ENCODE data around the gene MEGF11.
A peak's percentile ranks its signal among the peaks of the same experiment; 100 is the strongest.

The MEGF11 gene

DNA sequence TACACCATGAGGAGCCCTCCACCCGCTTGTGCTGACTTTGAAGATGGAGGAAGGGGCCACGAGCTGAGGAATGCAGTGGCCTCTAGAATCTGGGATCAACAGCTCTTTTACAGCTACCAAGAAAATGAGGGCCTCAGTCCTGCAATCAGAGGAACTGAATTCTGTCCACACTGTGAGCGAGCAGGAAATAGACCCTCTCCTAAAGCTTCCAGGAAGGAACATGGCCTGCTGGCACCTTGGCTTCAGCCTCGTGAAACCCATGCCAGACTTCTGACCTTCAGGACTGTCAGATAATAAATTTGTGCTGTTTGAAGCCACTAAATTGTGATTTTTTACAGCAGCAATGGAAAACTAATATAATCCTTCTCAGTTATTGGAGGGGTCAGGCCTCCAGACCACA lies 322.3 kb downstream of the MEGF11 start:
- DNase-seq (no peak), ATAC-seq (no peak)
- H3K27ac Mint-ChIP-seq, result no peak overlapping the region
- H3K4me1 Mint-ChIP-seq, result no peaks in the 10 kb centered on the region
- H3K9me3 Mint-ChIP-seq, result no peaks in the 10 kb centered on the region
- H3K4me3 Mint-ChIP-seq, result no peak overlapping the region
- peaks cover 8% of the 10 kb centered on the region for H3K27me3 Mint-ChIP-seq

DNA sequence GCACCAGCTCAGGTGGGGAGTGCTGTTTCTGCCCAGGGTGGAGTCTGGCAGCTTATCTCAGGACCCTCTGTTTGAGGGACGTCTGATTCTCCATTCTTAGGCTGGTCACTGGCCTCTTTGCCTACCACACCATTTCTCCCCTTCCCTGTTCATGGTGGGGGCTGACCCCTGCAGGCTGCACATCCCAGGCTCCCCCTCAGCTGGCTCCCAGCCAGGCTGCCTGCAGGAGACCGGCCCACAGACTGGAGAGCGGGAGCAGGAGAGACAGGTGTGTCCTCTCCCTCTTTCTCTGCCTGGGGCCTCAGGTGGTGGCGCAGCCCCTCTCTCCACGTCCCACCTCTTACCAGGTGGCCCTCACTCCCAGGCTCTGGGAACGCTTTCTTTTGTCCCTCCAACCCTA lies 323.4 kb downstream of the MEGF11 start:
- Mint-ChIP-seq H3K27ac (peak overlapping the region in 1 of 2 donors; percentile 74), H3K4me1 (no peaks in the 10 kb centered on the region), H3K27me3 (peaks cover 8% of the 10 kb centered on the region), H3K9me3 (no peaks in the 10 kb centered on the region), H3K4me3 (no peak overlapping the region)
- DNase-seq (no peak), ATAC-seq (no peak)

DNA sequence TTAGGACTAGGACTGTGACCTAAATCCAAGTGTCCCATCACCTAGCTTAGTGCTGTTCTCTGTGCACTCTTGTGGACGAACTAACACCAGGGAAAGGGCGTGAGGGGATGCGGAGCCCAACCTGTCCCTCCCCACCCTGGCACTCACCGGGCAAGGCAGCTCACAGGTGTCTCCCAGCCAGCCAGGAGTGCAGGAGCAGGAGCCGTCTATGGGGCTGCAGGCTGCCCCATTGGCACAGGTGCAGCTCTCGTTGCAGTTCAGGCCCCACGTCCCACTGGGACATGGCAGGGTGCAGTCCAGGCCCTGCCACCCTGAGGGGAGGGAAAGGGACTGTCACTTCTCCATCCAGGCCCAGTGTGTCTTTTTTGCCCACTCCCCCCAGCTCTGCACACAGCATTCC lies 324.0 kb downstream of the MEGF11 start:
- no peak for ATAC-seq
- DNase-seq, result no peak
- no peaks in the 10 kb centered on the region for H3K4me1 Mint-ChIP-seq

DNA sequence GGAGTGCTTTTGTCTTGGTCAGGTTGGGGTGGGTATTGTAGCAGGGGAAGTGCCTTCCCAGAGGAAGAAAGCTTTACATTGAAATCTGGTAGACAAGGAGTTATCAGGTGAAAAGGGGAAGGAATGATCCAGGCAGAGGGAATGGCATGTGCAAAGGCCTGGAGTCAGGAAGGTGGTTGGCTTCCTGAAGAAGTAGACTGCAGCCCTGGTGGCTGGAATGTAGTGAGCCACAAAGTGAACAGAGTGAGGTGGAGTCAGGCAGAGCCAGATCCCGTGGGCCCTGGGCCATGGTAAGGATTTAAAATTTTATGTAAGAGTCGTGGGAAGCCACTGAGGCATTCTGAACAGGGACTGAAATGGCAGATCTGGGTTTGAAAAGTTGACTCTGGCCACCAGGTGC lies 326.0 kb downstream of the MEGF11 start:
- Mint-ChIP-seq H3K27me3 (no peaks in the 10 kb centered on the region), H3K9me3 (no peaks in the 10 kb centered on the region), H3K4me3 (no peak overlapping the region), H3K27ac (no peak overlapping the region), H3K4me1 (no peaks in the 10 kb centered on the region)
- no peak for ATAC-seq
- DNase-seq, result no peak

More for the DNA sequence above, 324.0 kb downstream of the MEGF11 start:
- Mint-ChIP-seq H3K27ac (no peak overlapping the region), H3K9me3 (no peaks in the 10 kb centered on the region), H3K27me3 (peaks cover 8% of the 10 kb centered on the region), H3K4me3 (no peak overlapping the region)

DNA sequence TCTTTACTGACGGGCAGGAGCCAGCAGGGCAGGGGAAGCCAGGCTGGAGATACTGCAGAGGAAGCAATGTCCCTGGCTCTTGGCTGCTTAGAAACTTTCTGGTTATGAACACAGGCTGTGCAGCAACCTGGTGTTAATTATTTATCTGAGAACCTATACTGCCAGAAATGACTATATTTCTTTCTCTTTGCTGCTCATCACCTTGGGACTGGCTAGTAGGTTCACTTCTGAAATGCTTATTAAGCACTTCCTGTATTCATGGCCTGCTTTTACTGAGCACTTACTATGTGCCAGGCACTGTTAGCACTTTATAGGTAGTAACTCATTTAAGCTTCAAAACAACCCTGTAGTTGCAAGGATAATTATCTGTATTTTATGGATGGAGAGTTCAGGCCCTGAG lies 326.7 kb downstream of the MEGF11 start:
- no peaks in the 10 kb centered on the region for H3K4me1 Mint-ChIP-seq
- H3K27me3 Mint-ChIP-seq, result no peaks in the 10 kb centered on the region
- H3K9me3 Mint-ChIP-seq, result no peaks in the 10 kb centered on the region
- peak; percentile 26 for ATAC-seq
- H3K4me3 Mint-ChIP-seq, result no peak overlapping the region
- DNase-seq, result no peak
- H3K27ac Mint-ChIP-seq, result no peak overlapping the region

DNA sequence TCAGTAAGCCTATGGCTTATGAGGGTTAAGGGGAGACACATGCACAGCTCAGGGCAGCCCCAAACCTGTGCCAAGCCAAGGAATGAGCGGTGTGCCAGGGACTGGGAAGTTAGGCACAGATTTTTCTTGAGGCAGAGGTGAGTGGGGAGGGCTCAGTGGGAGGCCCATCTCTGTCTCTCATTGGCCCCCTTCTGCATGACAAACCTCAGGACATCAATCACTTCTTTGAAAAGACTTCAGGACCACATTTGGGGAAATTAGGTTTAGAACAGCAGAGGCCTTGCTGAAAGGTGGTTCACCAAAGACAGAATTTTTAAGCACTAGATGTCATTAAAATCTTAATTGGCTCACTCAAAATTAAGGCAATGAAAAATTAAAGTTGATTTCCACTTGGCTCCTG lies 327.1 kb downstream of the MEGF11 start:
- DNase-seq (no peak), ATAC-seq (no peak)
- no peak overlapping the region for H3K27ac Mint-ChIP-seq
- no peak overlapping the region for H3K4me3 Mint-ChIP-seq
- H3K27me3 Mint-ChIP-seq, result no peaks in the 10 kb centered on the region
- H3K9me3 Mint-ChIP-seq, result no peaks in the 10 kb centered on the region
- no peaks in the 10 kb centered on the region for H3K4me1 Mint-ChIP-seq

DNA sequence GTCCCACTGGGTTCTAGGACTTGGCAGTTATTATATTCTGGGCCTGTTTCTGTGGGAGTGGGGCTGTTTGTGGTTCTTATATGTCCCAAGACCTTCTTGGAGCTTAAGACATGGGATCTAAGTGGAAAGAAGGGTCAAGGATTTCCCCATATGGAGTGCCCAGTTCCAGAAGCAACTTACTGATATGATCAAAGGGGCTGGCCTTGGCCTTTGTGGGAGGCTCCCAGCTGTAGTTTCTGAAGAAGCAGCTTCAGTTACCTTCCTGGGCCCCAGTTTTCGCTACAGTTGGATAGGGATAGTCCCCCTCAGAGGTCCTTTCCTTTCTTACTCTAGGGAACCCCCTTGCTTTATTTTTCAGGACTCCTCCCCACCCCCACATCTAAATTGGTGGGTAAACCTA lies 328.2 kb downstream of the MEGF11 start:
- ATAC-seq (no peak), DNase-seq (no peak)
- H3K27ac Mint-ChIP-seq, result no peak overlapping the region
- peaks cover 3% of the 10 kb centered on the region for H3K4me1 Mint-ChIP-seq
- no peak overlapping the region for H3K4me3 Mint-ChIP-seq
- H3K27me3 Mint-ChIP-seq, result no peaks in the 10 kb centered on the region
- H3K9me3 Mint-ChIP-seq, result no peaks in the 10 kb centered on the region

DNA sequence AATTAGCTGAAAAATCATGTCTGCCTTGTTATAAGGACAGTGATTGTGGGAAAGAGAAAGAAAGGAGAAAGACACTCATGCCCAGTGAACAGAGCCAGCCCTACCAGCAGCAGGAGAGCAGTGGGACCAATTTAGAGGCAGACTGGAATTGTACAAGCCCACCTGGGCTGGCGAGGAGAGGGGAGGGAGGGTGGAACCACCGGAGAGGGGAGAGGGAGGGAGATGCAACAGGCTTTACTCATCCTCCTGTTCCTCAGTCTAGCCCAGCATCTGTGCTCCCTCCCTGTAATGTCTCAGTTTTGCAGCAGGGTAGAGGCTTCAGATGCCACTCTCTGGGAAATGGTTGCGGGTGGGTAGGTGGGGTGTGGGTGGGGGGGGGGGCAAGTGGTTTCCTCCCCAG lies 329.5 kb downstream of the MEGF11 start:
- Mint-ChIP-seq H3K9me3 (no peaks in the 10 kb centered on the region), H3K4me3 (no peak overlapping the region), H3K27me3 (no peaks in the 10 kb centered on the region), H3K27ac (no peak overlapping the region), H3K4me1 (peaks cover 10% of the 10 kb centered on the region)
- ATAC-seq (no peak), DNase-seq (no peak)

DNA sequence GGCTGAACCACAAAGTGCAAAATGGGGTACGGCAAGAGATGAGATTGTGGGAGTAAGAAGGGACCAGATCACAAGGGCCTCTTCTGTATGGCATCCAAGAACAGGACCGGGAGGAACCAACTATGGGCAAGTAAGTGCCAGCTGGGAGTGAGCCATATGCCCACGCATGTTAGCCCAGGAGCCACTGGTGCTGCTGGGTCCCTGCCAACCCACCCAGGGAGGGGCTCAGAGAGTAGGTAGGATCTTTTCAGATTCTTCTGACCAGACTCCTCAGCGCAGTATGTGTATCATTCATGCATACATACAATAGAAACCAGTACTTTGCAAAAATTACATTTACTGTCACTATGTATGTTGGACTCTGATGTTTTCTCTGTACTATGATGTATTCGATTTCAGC lies 330.3 kb downstream of the MEGF11 start:
- no peak overlapping the region for H3K4me3 Mint-ChIP-seq
- no peaks in the 10 kb centered on the region for H3K27me3 Mint-ChIP-seq
- no peak for DNase-seq
- H3K9me3 Mint-ChIP-seq, result no peaks in the 10 kb centered on the region
- peaks cover 18% of the 10 kb centered on the region for H3K4me1 Mint-ChIP-seq
- no peak for ATAC-seq
- H3K27ac Mint-ChIP-seq, result no peak overlapping the region

DNA sequence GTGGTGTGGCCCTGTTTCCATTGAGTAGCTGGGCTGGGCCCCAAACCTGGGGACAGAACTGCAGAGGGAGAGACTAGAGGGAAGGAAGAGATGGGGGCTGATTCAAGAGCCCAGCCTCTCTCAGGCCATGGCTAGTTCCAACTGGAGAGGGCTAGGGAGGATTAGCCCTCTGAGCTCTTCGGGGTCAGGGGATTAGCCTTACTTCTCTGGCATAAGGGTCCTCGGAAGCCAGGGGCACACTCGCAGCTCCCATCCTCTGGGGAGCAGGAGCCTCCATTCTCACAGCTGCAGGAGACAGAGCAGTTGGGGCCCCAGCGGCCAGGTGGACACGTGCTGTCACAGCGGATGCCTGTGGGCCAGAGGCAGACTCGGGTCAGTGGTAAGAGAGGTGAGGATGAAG lies 330.9 kb downstream of the MEGF11 start:
- no peak overlapping the region for H3K4me3 Mint-ChIP-seq
- no peak for ATAC-seq
- H3K4me1 Mint-ChIP-seq, result peaks cover 24% of the 10 kb centered on the region
- H3K9me3 Mint-ChIP-seq, result no peaks in the 10 kb centered on the region
- DNase-seq, result no peak
- no peaks in the 10 kb centered on the region for H3K27me3 Mint-ChIP-seq
- peak overlapping the region in 1 of 2 donors; percentile 6 for H3K27ac Mint-ChIP-seq

DNA sequence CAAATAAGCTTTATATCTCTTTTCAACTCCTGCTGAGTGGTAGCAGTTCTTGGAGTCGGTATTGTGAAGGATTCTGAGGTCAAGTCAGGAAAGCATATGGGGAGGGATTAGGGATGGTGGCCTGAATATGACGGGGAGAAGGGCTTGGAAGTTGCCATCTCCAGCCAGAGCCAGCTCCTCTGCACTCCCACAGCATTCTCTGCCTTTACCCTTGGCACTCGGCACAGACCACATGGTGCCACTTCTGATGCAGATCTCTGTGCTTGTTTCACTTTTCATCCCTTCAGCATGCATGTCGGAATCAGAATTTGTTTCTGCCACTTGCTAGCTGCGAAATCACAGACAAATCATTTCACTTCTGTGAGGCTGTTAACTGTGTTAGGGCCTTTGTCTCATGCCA lies 331.8 kb downstream of the MEGF11 start:
- Mint-ChIP-seq H3K27me3 (no peaks in the 10 kb centered on the region), H3K4me3 (no peak overlapping the region), H3K4me1 (peaks cover 32% of the 10 kb centered on the region), H3K27ac (no peak overlapping the region), H3K9me3 (no peaks in the 10 kb centered on the region)
- ATAC-seq, result no peak
- no peak for DNase-seq

DNA sequence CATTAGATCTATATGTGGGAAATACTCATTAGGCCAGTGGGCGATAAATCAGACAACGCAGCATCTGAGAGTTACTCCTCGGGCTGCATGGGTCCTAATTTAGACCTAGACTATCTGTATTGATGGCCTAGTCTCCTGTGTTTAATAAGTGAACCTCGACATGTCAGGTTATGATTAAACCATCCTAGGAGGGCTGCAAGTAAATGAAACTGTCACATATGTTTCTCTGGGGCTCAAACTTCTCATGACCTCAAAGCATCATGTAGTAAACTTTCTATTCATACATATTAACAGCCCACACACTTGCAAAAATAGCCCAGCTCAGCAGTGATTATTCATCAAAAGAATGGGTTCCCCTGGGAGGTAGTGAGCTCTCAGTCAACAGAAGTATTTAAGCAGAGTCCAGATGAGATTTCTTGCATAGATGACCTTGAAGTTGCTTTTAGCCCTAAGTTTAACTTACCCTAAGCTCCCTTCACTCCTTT lies 332.7 kb downstream of the MEGF11 start:
- H3K9me3 Mint-ChIP-seq, result no peaks in the 10 kb centered on the region
- DNase-seq (no peak), ATAC-seq (no peak)
- peaks cover 42% of the 10 kb centered on the region for H3K4me1 Mint-ChIP-seq
- H3K27ac Mint-ChIP-seq, result no peak overlapping the region
- no peaks in the 10 kb centered on the region for H3K27me3 Mint-ChIP-seq
- no peak overlapping the region for H3K4me3 Mint-ChIP-seq

DNA sequence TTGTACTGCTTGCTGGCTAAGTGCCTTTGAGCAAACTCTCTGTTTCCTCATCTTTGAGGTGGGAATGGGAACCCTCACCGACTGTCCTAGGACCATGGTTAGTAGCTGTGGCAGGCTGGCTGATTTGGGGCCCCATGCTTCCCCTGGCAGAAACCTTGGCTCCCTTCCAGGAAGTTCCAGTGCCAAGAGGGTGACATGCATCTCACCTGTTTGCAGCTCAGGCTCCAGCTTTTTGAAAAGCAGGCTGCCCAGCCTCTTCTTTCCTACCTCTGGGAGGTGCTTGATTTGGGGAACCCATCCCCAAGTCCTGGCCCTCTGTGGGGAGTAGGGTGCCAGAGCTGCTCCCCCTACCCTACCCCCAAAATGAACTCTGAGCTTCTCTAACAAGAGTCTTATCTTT lies 333.4 kb downstream of the MEGF11 start:
- Mint-ChIP-seq H3K27ac (peak overlapping the region in 1 of 2 donors; percentile 17), H3K27me3 (no peaks in the 10 kb centered on the region), H3K4me1 (peaks cover 49% of the 10 kb centered on the region), H3K4me3 (no peak overlapping the region), H3K9me3 (no peaks in the 10 kb centered on the region)
- DNase-seq, result no peak
- ATAC-seq, result no peak

DNA sequence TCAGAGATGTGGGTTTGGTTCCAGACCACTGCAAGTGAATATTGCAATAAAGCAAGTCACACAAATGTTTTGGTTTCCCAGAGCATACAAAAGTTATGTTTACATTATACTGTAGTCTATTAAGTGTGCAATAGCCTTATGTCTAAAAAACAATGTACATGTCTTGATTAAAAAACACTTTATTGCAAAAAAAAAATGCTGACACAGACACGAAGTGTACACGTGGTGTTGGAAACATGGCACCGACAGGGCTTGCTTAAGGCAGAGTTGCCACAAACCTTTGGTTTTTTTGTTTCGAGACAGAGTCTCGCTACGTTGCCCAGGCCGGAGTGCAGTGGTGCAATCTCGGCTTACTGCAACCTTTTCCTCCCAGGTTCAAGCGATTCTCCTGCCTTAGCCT lies 334.2 kb downstream of the MEGF11 start:
- H3K4me3 Mint-ChIP-seq, result no peak overlapping the region
- ATAC-seq, result no peak
- no peaks in the 10 kb centered on the region for H3K9me3 Mint-ChIP-seq
- no peak for DNase-seq
- no peak overlapping the region for H3K27ac Mint-ChIP-seq
- H3K4me1 Mint-ChIP-seq, result peaks cover 52% of the 10 kb centered on the region
- no peaks in the 10 kb centered on the region for H3K27me3 Mint-ChIP-seq

DNA sequence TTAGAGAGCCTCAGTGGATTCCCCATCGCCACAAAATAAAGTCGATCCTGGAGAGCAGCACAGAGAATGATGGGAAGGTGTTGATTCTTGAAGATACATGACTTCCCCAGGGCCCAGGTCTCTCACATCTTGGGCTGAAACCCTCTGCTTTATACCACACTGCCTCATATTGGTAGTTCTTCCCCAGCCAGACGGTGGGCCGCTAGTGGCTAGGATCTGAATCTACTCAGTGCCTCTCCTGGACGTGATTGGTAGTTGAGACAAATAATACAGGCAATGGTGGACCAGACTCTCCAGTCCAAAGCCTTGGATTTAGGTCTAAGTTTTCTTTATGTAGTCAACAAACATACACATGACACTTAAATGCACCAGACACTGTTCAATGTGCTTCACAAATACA lies 334.6 kb downstream of the MEGF11 start:
- Mint-ChIP-seq H3K27me3 (no peaks in the 10 kb centered on the region), H3K27ac (peak overlapping the region; percentile 61 to 85), H3K4me1 (peaks cover 52% of the 10 kb centered on the region), H3K4me3 (no peak overlapping the region), H3K9me3 (no peaks in the 10 kb centered on the region)
- DNase-seq, result no peak
- ATAC-seq, result no peak

DNA sequence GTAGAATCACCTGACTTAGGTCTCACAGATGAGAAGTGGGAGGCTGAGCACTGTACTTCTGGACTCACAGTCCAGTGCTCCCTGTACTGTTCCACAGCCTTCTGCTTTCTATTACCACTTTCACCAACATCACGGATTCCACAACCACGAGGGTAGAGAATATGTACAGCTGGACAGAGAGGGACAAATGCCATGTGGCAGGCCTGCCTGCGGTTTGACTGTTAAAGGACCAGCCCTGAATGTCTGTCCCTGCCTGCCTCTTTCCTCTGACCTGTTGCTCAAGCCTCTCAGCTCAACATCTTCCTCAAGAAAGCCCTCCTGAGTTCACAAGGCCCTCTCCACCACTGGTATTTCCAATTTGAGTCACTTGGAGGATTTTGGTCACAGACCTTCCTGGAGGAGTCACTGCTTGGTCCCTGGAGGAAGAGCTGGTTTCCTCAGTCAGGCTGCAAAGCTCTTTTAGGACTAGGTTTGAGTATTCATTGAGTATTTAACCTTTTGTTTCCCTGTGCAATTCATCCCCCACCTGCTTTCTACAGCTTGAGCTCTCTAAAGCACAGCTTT lies 335.1 kb downstream of the MEGF11 start:
- H3K9me3 Mint-ChIP-seq, result no peaks in the 10 kb centered on the region
- H3K4me3 Mint-ChIP-seq, result peak overlapping the region in 1 of 2 donors; percentile 49
- peaks cover 52% of the 10 kb centered on the region for H3K4me1 Mint-ChIP-seq
- no peak for ATAC-seq
- H3K27me3 Mint-ChIP-seq, result no peaks in the 10 kb centered on the region
- DNase-seq, result no peak
- H3K27ac Mint-ChIP-seq, result peak overlapping the region; percentile 61 to 85

DNA sequence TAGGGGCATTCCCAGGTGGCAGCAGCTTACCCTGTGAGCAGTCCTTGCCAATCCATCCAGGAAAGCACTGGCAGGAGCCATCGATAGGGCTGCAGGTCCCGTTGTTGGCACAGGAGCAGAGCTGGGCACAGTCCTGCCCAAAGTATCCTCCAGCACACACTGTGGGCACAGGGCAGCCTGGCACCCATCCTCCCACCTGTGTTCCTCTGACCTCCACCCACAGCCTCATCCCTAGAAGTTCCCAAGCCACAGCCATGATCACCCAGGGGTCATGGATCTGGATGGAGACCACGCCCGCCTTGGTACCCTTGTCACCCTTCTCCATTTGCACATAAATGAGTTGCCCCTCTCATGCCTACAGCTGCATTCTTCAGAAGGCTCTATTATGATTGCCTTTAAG lies 335.6 kb downstream of the MEGF11 start:
- peaks cover 52% of the 10 kb centered on the region for H3K4me1 Mint-ChIP-seq
- no peak for DNase-seq
- peak overlapping the region; percentile 9 to 20 for H3K27ac Mint-ChIP-seq
- H3K27me3 Mint-ChIP-seq, result no peaks in the 10 kb centered on the region
- H3K9me3 Mint-ChIP-seq, result no peaks in the 10 kb centered on the region
- peak overlapping the region in 1 of 2 donors; percentile 6 for H3K4me3 Mint-ChIP-seq
- ATAC-seq, result no peak

Measured in stimulated activated naive CD8-positive, alpha-beta T cell treated with anti-CD3 and anti-CD28 coated beads, Interleukin-15, amount 100 ng/mL, for 72 hours (primary cell).